Testis (tissue), 2 donors: ENCODE data around the gene AMBP.

ENCODE experiments used
- CTCF ChIP-seq, 3 experiments: fragments of 450-650 bp in 2 of 3; fragments of 200-600 bp in 1 of 3; sonication (generic) in 1 of 3; IDR thresholded peaks; one replicate each; pipeline ENCODE4 v1.5.1; 2016 to 2019; ENCODE audit warnings: antibody characterized with exemption in 3 of 3, mild to moderate bottlenecking in 2 of 3, moderate library complexity in 1 of 3
- POLR2A ChIP-seq: fragments of 450-650 bp; IDR thresholded peaks from one replicate; pipeline ENCODE4 v1.6.1; 2017; ENCODE audit warnings: antibody characterized with exemption, mild to moderate bottlenecking, moderate library complexity

GRCh38 chr9:114124138-114124537 lies 46.0 kb upstream of the AMBP start:
- TF ChIP-seq CTCF (IDR thresholded peaks at IDR 0.05) (no peak), POLR2A (no peak)
